CD4-positive, CD25-positive, alpha-beta regulatory T cell (primary cell): ENCODE results near the gene VAV1. TPM values are rescaled to one million over a fixed set of nuclear protein-coding genes. Genes with fewer than 3 reads are reported as not detected.
A peak's percentile ranks its signal among the peaks of the same experiment; 100 is the strongest.

Experiments
- ATAC-seq, 2 donors: fragments of 150-1000 bp; cut with Tn5 transposase; one replicate each; pipeline ENCODE4 v1.10.0; 2021; ENCODE audit warnings: low read depth in 2 of 2, moderate number of reproducible peaks in 2 of 2, moderate library complexity in 1 of 2
- DNase-seq, 3 donors: peaks; one replicate each; pipeline versions ENCODE4 v3.0.0 to v3.0.0-alpha.2; 2012 to 2022; ENCODE audit warnings: mixed read lengths in 1 of 3
- H3K27ac ChIP-seq: one replicate; pipeline ENCODE4 v1.7.0; 2013; ENCODE audit warnings: mild to moderate bottlenecking, low read length; ENCODE audit not compliant: insufficient read depth, poor library complexity, severe bottlenecking
- H3K27me3 ChIP-seq: one replicate; pipeline ENCODE4 v1.7.0; 2013; ENCODE audit warnings: low read length; ENCODE audit not compliant: control insufficient read depth, insufficient read depth
- H3K36me3 ChIP-seq: one replicate; pipeline ENCODE4 v1.7.0; 2013; ENCODE audit warnings: mild to moderate bottlenecking, low read length, moderate library complexity; ENCODE audit not compliant: control insufficient read depth, insufficient read depth
- H3K4me1 ChIP-seq: 2 replicates; pipeline ENCODE4 v1.7.0; 2013; ENCODE audit warnings: mild to moderate bottlenecking, low read length; ENCODE audit not compliant: insufficient read depth, control insufficient read depth, poor library complexity, severe bottlenecking
- H3K4me3 ChIP-seq: one replicate; pipeline ENCODE4 v1.7.0; 2013; ENCODE audit warnings: low read depth, mild to moderate bottlenecking, low read length, moderate library complexity
- H3K9me3 ChIP-seq, 2 experiments: 1 replicate in 1 of 2; 2 replicates in 1 of 2; pipeline ENCODE4 v1.7.0; 2013; ENCODE audit warnings: low read length in 2 of 2, mild to moderate bottlenecking in 1 of 2, moderate library complexity in 1 of 2; ENCODE audit not compliant: control insufficient read depth in 2 of 2
- H3K27ac Mint-ChIP-seq, 3 donors: one replicate each; pipeline ENCODE4 v1.8.0; 2020 to 2022; ENCODE audit warnings: mild to moderate bottlenecking in 3 of 3, mixed read lengths in 3 of 3, moderate library complexity in 2 of 3
- H3K27me3 Mint-ChIP-seq: one replicate; pipeline ENCODE4 v1.8.0; 2022; ENCODE audit warnings: mild to moderate bottlenecking, mixed read lengths
- H3K36me3 Mint-ChIP-seq: one replicate; pipeline ENCODE4 v1.8.0; 2020; ENCODE audit warnings: mixed read lengths
- H3K4me1 Mint-ChIP-seq, 4 donors: one replicate each; pipeline ENCODE4 v1.8.0; 2020 to 2022; ENCODE audit warnings: mixed read lengths in 4 of 4, mild to moderate bottlenecking in 1 of 4
- H3K4me3 Mint-ChIP-seq, 4 donors: one replicate each; pipeline ENCODE4 v1.8.0; 2020 to 2022; ENCODE audit warnings: mild to moderate bottlenecking in 4 of 4, mixed read lengths in 4 of 4, moderate library complexity in 3 of 4
- H3K9me3 Mint-ChIP-seq, 7 donors: one replicate each; pipeline ENCODE4 v1.8.0; 2020 to 2022; ENCODE audit warnings: mixed read lengths in 7 of 7, mild to moderate bottlenecking in 3 of 7, moderate library complexity in 2 of 7
- polyA plus RNA-seq, 4 donors: library from polyadenylated mRNA; unstranded; fragments of 300-500 nt; fragmentation: Illumina TruSeq; gene quantifications; one replicate each; pipeline ENCODE4 v1.2.3, GENCODE V29; 2021
- total RNA-seq: library from RNA; stranded (reverse); gene quantifications from one replicate; pipeline ENCODE4 v1.2.3, GENCODE V29; 2022

VAV1 gene
- total and polyA plus RNA-seq, 5 donors from 2014 or later, result 14.8 to 117 (median 22.7) TPM

DNA sequence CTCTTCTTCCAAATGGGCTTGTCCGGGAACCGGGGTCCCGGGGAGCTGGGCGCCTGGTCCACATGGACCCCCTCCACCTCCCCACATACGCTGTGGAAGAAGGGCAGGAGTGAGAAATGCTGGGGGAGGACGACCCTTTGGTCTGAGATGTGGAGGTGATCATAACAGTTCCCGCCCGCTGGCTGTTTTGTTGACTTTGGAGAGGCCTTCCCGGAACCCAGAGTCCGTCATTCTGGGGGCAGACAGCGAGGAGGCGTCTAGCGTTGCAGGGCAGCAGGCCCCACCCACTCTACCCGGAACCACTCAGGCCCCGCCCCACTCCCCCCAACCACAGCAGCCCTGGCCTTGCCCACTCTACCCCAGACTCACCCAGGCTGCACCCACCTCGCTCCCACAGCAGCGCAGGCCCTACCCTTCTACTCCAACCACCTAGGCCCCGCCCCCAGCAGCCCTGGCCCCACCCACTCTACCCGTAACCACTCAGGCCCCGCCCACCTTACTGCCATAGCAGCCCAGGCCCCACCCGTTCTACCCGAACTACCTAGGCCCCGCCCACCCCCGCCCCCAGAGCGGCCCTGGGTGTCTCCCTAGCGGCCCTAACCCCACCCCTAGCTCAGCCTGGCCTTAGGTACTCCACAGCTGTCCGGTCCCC, 42.2 kb upstream of the VAV1 start:
- Mint-ChIP-seq H3K9me3 (no peaks in the 10 kb centered on the region), H3K4me1 (peaks cover 0 to 4% (median under 1%) of the 10 kb centered on the region in 4 donors), H3K27ac (no peak overlapping the region), H3K36me3 (peaks cover 9% of the 10 kb centered on the region), H3K27me3 (no peaks in the 10 kb centered on the region), H3K4me3 (no peak overlapping the region)
- H3K36me3 ChIP-seq, result peaks cover 5% of the 10 kb centered on the region
- H3K27ac ChIP-seq, result no peak overlapping the region
- no peak overlapping the region for H3K4me3 ChIP-seq
- no peaks in the 10 kb centered on the region for H3K4me1 ChIP-seq
- H3K9me3 ChIP-seq, result no peaks in the 10 kb centered on the region
- peak in 1 of 3 donors; percentile 29 for DNase-seq
- H3K27me3 ChIP-seq, result no peaks in the 10 kb centered on the region
- ATAC-seq, result no peak

DNA sequence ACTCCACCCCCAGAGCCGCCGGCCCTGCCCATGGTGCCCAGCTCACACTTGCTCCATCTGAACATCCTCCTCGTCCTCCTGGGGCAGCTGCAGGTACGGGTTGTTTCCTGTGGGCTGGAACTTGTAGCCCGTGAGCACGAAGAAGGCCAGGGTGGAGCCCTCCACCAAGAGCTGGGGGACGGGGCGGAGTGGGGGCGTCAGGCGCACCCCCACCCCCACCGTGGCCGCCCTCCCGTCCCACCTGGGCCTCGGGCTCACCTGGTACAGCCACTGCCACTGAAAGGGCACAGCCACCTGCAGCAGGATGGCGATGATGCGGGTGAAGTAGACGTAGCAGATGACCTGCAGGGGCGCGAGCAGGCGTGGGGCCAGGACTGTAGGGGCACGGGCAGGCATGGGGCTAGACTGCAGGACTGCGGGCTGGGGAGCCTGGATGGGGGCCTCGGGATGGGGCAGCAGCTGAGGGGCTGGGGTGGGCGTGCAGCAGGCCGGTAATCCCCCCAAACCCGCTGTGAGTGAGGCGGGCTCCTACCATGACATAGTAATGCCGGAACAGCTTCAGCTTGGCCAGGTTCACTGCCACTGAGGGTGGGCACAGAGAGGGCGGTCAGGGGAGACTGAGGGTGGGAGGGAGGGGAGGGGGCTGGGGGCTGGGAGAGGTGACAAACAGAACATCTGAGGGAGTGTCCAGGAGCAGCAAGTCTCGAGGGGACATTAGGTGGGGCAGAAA, 41.4 kb upstream of the VAV1 start:
- no peak for DNase-seq
- no peaks in the 10 kb centered on the region for H3K27me3 ChIP-seq
- Mint-ChIP-seq H3K4me3 (no peak overlapping the region), H3K4me1 (peaks cover 2 to 4% (median 3%) of the 10 kb centered on the region in 4 donors), H3K9me3 (no peaks in the 10 kb centered on the region), H3K36me3 (peaks cover 10% of the 10 kb centered on the region), H3K27me3 (no peaks in the 10 kb centered on the region), H3K27ac (no peak overlapping the region)
- H3K27ac ChIP-seq, result no peak overlapping the region
- ATAC-seq, result no peak
- H3K4me1 ChIP-seq, result peaks cover 3% of the 10 kb centered on the region
- H3K9me3 ChIP-seq, result no peaks in the 10 kb centered on the region
- H3K4me3 ChIP-seq, result no peak overlapping the region
- H3K36me3 ChIP-seq, result peaks cover 5% of the 10 kb centered on the region

DNA sequence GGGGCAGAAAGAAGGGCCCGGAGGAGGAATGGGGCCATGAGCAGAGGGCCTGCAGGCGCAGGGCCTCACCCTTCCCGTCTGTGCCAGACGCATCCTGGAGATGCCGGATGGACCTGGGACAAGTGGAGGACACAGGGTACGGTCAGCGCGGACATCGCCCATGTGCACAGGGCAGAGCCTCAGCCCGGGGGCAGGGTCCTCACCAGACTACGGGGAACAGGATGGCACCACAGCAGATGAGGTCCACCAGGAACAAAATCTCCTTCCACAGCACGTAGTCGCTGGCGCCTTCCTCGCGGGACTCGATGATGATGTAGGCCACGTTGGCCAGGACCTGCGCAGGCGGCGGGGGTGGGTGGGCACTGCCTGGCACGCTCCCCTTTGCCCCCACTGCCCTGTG, 40.7 kb upstream of the VAV1 start:
- H3K36me3 Mint-ChIP-seq, result peaks cover 14% of the 10 kb centered on the region
- H3K27me3 Mint-ChIP-seq, result no peaks in the 10 kb centered on the region
- no peak overlapping the region for H3K4me3 ChIP-seq
- ATAC-seq (no peak), DNase-seq (no peak)
- no peak overlapping the region for H3K27ac ChIP-seq
- peaks cover 11% of the 10 kb centered on the region for H3K4me1 ChIP-seq
- no peak overlapping the region for H3K4me3 Mint-ChIP-seq
- peaks cover 5 to 9% (median 7%) of the 10 kb centered on the region in 4 donors for H3K4me1 Mint-ChIP-seq
- peaks cover 5% of the 10 kb centered on the region for H3K36me3 ChIP-seq
- no peaks in the 10 kb centered on the region for H3K9me3 ChIP-seq
- H3K27ac Mint-ChIP-seq, result no peak overlapping the region
- no peaks in the 10 kb centered on the region for H3K9me3 Mint-ChIP-seq
- no peaks in the 10 kb centered on the region for H3K27me3 ChIP-seq

DNA sequence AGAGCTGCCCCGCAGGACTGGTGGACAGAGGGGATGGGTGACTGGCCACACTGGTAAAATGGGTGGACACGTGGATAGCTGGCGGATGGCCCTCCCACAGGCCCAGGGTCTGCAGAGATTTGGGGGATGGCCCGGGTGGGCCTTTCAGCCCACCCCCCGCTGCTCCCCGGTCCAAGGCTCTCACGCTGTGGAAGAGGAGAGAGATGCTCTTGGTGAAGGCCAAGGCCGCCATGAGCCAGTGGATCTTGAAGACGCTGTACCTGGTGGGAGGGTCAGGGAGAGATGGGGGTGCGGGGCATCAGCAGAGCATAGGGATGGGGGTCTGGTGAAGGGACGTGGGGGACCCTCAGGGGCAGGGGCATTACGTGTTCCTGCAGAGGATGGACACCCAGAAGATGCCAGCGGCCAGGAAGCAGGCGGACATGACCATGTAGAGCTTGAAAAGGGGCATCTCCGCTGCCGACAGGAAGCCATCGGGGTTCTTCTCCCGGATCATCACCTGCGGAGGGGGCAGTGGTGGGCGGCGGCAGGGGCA, 39.6 kb upstream of the VAV1 start:
- H3K27ac Mint-ChIP-seq, result no peak overlapping the region
- Histone ChIP-seq H3K4me1 (peaks cover 14% of the 10 kb centered on the region), H3K27me3 (no peaks in the 10 kb centered on the region), H3K4me3 (no peak overlapping the region), H3K27ac (no peak overlapping the region), H3K36me3 (peaks cover 5% of the 10 kb centered on the region), H3K9me3 (no peaks in the 10 kb centered on the region)
- no peaks in the 10 kb centered on the region for H3K9me3 Mint-ChIP-seq
- H3K4me3 Mint-ChIP-seq, result peak overlapping the region in 3 of 4 donors; percentile 27 to 86 (median 35)
- H3K4me1 Mint-ChIP-seq, result peaks cover 5 to 14% (median 9%) of the 10 kb centered on the region in 4 donors
- ATAC-seq (no peak), DNase-seq (no peak)
- peaks cover 14% of the 10 kb centered on the region for H3K36me3 Mint-ChIP-seq
- no peaks in the 10 kb centered on the region for H3K27me3 Mint-ChIP-seq

DNA sequence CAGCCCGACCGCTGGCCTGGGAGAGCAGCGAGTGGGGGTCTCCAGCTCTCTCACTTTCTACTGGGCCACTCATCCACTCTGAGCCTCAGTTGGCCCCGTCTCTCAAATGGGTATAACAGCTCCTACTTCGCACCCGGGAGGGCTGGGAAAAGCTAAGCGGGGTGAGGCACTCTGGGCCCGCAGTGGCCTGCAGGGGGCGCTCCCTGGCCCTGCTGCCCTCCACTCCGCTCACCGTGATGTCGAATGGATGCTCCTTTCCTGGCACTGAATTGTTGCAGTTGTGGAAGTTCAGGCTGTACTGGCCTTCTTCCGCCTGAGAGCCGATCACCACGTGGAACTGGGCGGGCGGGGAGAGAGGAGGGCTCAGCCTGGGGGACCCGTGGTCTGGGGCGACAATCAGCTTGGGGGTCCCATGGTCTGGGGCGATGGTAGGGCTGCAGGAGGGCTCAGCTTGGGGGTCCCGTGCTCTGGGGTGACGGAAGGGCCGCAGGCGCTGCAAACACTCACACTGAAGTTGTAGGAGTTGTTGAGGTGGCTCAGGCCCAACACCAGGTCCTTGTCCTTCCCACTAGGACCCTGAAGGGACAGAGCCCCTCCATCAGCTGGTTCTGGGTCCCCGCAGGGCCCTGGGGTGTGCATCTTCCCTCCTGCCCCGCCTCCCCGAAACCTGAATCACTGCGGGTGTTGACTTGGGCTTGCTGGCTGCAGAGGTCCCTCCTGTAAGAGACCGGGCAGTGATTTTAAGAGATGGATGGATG, 39.0 kb upstream of the VAV1 start:
- Mint-ChIP-seq H3K27ac (no peak overlapping the region), H3K9me3 (no peaks in the 10 kb centered on the region), H3K4me1 (peaks cover 9 to 21% (median 14%) of the 10 kb centered on the region in 4 donors), H3K36me3 (peaks cover 14% of the 10 kb centered on the region), H3K27me3 (peaks cover 1% of the 10 kb centered on the region), H3K4me3 (peak overlapping the region in 1 of 4 donors; percentile 51)
- DNase-seq (no peak), ATAC-seq (no peak)
- no peaks in the 10 kb centered on the region for H3K27me3 ChIP-seq
- H3K36me3 ChIP-seq, result peaks cover 5% of the 10 kb centered on the region
- no peak overlapping the region for H3K4me3 ChIP-seq
- H3K9me3 ChIP-seq, result no peaks in the 10 kb centered on the region
- H3K27ac ChIP-seq, result no peak overlapping the region
- H3K4me1 ChIP-seq, result peaks cover 21% of the 10 kb centered on the region

DNA sequence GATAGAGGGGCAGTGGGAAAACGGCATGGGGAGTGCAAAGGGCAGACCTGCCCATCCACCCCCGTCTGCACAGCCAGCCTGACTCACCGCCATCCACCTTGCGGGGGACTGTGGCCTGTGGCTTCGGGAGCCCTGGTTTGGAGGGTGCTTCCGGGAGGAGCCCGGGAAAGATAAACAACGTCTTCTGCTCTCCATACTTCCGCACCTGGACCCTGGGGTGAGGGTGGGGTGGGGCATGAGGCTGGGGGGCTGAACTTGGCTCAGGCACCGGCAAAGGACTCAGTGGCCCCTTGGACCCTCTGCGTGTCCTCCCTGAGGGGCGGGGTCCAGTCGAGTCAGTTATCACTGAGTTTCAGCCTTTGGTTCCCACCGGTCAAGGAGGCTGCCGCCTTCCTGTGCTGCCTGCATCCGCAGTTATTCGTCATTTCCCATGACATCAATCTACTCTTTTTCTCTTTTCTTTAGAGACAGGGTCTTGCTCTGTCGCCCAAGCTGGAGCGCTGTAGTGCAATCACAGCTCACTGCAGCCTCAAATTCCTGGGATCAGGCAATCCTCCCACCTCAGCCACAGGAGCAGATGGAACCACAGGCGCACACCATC, 38.3 kb upstream of the VAV1 start:
- H3K27ac ChIP-seq, result no peak overlapping the region
- peaks cover 14% of the 10 kb centered on the region for H3K36me3 Mint-ChIP-seq
- H3K36me3 ChIP-seq, result peaks cover 5% of the 10 kb centered on the region
- no peaks in the 10 kb centered on the region for H3K27me3 ChIP-seq
- H3K9me3 ChIP-seq, result no peaks in the 10 kb centered on the region
- no peaks in the 10 kb centered on the region for H3K9me3 Mint-ChIP-seq
- ATAC-seq (no peak), DNase-seq (no peak)
- no peak overlapping the region for H3K27ac Mint-ChIP-seq
- peaks cover 8% of the 10 kb centered on the region for H3K27me3 Mint-ChIP-seq
- H3K4me1 ChIP-seq, result peaks cover 27% of the 10 kb centered on the region
- H3K4me1 Mint-ChIP-seq, result peaks cover 10 to 28% (median 20%) of the 10 kb centered on the region in 4 donors
- no peak overlapping the region for H3K4me3 Mint-ChIP-seq
- H3K4me3 ChIP-seq, result no peak overlapping the region

DNA sequence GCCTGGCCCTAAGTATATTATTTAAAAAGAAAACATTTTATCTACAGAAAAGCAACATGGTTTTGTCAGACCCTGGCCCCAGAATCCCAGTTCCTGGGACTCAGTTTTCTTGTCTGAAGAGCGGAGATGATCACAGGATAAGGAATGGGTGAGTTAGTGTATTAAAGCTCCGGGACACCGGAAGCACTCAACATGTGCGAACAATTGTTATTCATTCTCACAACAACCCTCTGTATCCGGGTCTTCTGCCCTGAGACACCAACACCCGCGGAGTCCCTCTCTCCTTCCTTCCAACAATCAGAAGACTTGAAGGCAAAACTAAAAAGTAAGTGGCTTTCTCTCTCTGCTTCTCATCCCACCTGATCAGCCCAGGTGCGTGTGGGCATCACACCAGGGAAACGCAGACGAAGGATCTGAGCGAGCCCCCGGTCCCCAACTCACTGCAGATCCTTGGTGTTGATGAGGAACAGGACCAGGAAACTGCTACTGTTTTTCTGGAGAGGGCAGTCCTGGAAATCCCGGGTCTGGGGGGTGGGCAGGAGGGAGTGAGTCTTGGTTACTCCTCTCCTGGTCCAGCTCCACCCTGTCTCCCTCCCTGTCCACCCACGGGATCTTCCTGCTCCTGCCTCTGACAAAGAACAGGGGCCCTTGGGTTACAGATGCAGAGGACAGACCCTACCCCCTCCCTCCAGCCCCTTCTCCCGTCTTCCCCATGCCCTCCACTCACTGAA, 37.2 kb upstream of the VAV1 start:
- no peaks in the 10 kb centered on the region for H3K9me3 Mint-ChIP-seq
- peaks cover 5% of the 10 kb centered on the region for H3K36me3 ChIP-seq
- H3K4me3 Mint-ChIP-seq, result peak overlapping the region; percentile 9 to 96 (median 89)

More for the DNA sequence above, 37.2 kb upstream of the VAV1 start:
- Histone ChIP-seq H3K27me3 (no peaks in the 10 kb centered on the region), H3K27ac (peak overlapping the region; percentile 94), H3K9me3 (no peaks in the 10 kb centered on the region), H3K4me1 (peaks cover 36% of the 10 kb centered on the region), H3K4me3 (no peak overlapping the region)
- Mint-ChIP-seq H3K36me3 (peaks cover 10% of the 10 kb centered on the region), H3K27ac (peak overlapping the region in 1 of 3 donors; percentile 97), H3K27me3 (peaks cover 8% of the 10 kb centered on the region), H3K4me1 (peaks cover 10 to 31% (median 21%) of the 10 kb centered on the region in 4 donors)
- no peak for DNase-seq
- ATAC-seq, result no peak
